ENCODE data around the gene MCF2L. TPM values are rescaled to one million over a fixed set of nuclear protein-coding genes. Genes with fewer than 3 reads are reported as not detected.

Gene MCF2L
- total and polyA plus RNA-seq, 10 of the 15 experiments (the other 5 are each of a cell fraction or from before 2014, with no cell fraction given) = 0.06 to 1.1 (median 0.21) TPM; not detected in 2

- no peak overlapping the region for H3K27ac ChIP-seq (ENCODE audit: control insufficient read depth, insufficient read depth)
- FAIRE-seq (no peak), ATAC-seq (no peak), DNase-seq (ENCODE audit: low read depth, low spot score) (no peak)
- ChIA-PET CTCF (no interaction called here), POLR2A (no interaction called here), SMC1A (ENCODE audit: uncharacterized antibody, unreplicated experiment) (no interaction called here), RAD21 (ENCODE audit: unreplicated experiment) (no interaction called here)
- H3K27me3 ChIP-seq (replicated peaks in 1 of 2; ENCODE audit: control insufficient read depth in 2 of 2, insufficient read depth in 2 of 2, low read length in 1 of 2) = no peaks in the 10 kb centered on the region
- no peaks in the 10 kb centered on the region for H3K4me1 ChIP-seq (ENCODE audit: control insufficient read depth, insufficient read depth, low read length)
- no peak overlapping the region for H3K4me2 ChIP-seq (ENCODE audit: control insufficient read depth, insufficient read depth)
- no peak for TF ChIP-seq CTCF (IDR thresholded peaks at IDR 0.05 in 2 of 3, conservative IDR thresholded peaks at IDR 0.05 in 1 of 3; ENCODE audit: control insufficient read depth in 2 of 3, extremely low read depth in 1 of 3, insufficient read depth in 1 of 3, low read depth in 3 of 3, low read length in 3 of 3)
- TF ChIP-seq PBX3 (IDR thresholded peaks at IDR 0.05; ENCODE audit: insufficient replicate concordance, low read depth, low read length) = no peak
- no peak for TF ChIP-seq MTA2 (IDR thresholded peaks at IDR 0.05; ENCODE audit: low read depth)
- TF ChIP-seq POLR2A (IDR thresholded peaks at IDR 0.05; ENCODE audit: low read depth, low read length) = no peak
- TF ChIP-seq TBL1XR1 (IDR thresholded peaks at IDR 0.05; ENCODE audit: low read depth, low read length) = no peak
- TF ChIP-seq POU2F2 (IDR thresholded peaks at IDR 0.05; ENCODE audit: borderline replicate concordance, low read depth, low read length) = no peak
- no peak overlapping the region for H3K4me3 ChIP-seq
- no peak overlapping the region for H2AFZ ChIP-seq (ENCODE audit: control insufficient read depth, low read depth, low read length)
- no peaks in the 10 kb centered on the region for H3K79me2 ChIP-seq (ENCODE audit: control insufficient read depth, insufficient read depth, low read length)
- no peak overlapping the region for H3K9ac ChIP-seq (ENCODE audit: control insufficient read depth, insufficient read depth, low read length)
- no peaks in the 10 kb centered on the region for H3K36me3 ChIP-seq (ENCODE audit: control insufficient read depth in 2 of 2, insufficient read depth in 2 of 2, low read length in 1 of 2)
- H3K9me3 ChIP-seq (replicated peaks; ENCODE audit: control insufficient read depth, insufficient read depth, low read length) = no peaks in the 10 kb centered on the region; the same call in 2 of the 3 replicates
- no peaks in the 10 kb centered on the region for H4K20me1 ChIP-seq (ENCODE audit: control insufficient read depth, insufficient read depth)
- WGBS (ENCODE audit: insufficient coverage, insufficient replicate concordance, low lambda C conversion rate, missing lambda C conversion rate) = 56% methylated on average over 22 of the region's 22 CpGs
- BruUV-seq (replicated peaks) = no TSS peak
- in situ Hi-C loops (cut with MboI) = no loop called here
- intact Hi-C loops (cut with micrococcal nuclease; ENCODE audit: unreplicated experiment) = no loop called here
Measured at GRCh38 chr13:113063091-113063491, 94.1 kb downstream of the MCF2L start.
